Retinal pigment epithelial cell (primary cell): ENCODE data around the gene HSPA8.
"Not testable (repeated sequence)": the region's sequence is repeated elsewhere in the genome, so short reads cannot be mapped to it uniquely, and the experiment has no call there.

Source experiments
- DNase-seq: peaks from one replicate; pipeline ENCODE4 v3.0.0-alpha.2; 2010; ENCODE audit warnings: low read depth
- H3K4me3 ChIP-seq: 2 replicates; pipeline ENCODE4 v1.5.1; 2011; ENCODE audit warnings: mild to moderate bottlenecking, low read length, control low read depth, moderate library complexity
- TF ChIP-seq, protein P1 (sequence below): conservative IDR thresholded peaks from 2 replicates; pipeline ENCODE4 v1.5.1; 2011; ENCODE audit warnings: low read depth, low read length, control low read depth, inconsistent platforms

The HSPA8 gene

GRCh38 chr11:123100379-123101085 lies 38.6 kb upstream of the HSPA8 start:
- TF ChIP-seq, protein P1, sequence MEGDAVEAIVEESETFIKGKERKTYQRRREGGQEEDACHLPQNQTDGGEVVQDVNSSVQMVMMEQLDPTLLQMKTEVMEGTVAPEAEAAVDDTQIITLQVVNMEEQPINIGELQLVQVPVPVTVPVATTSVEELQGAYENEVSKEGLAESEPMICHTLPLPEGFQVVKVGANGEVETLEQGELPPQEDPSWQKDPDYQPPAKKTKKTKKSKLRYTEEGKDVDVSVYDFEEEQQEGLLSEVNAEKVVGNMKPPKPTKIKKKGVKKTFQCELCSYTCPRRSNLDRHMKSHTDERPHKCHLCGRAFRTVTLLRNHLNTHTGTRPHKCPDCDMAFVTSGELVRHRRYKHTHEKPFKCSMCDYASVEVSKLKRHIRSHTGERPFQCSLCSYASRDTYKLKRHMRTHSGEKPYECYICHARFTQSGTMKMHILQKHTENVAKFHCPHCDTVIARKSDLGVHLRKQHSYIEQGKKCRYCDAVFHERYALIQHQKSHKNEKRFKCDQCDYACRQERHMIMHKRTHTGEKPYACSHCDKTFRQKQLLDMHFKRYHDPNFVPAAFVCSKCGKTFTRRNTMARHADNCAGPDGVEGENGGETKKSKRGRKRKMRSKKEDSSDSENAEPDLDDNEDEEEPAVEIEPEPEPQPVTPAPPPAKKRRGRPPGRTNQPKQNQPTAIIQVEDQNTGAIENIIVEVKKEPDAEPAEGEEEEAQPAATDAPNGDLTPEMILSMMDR, result no peak
- H3K4me3 ChIP-seq, result no peak overlapping the region
- no peak for DNase-seq

GRCh38 chr11:123098990-123099389 lies 37.1 kb upstream of the HSPA8 start:
- TF ChIP-seq, protein P1, result no peak
- H3K4me3 ChIP-seq, result no peak overlapping the region
- DNase-seq, result no peak

DNA sequence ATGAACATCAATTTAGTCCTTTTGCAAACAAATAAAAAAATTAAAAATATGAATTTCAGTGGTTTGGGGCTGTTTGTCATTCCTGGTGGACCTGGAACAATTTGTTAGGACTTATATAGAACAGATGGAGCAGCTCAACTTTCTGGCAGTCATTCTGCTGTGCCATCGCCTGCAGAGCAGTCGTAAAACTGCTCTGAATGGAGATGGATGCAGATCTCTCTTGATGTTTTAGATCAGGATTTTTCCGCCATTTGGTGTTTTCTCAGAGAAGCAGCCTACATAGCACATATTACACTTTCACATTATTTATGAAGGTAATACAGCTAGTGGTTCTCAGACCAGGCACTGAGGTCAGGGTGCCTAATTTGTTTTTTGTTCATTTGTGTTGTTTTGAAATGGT lies 31.8 kb upstream of the HSPA8 start:
- no peak for DNase-seq
- TF ChIP-seq, protein P1, result no peak
- H3K4me3 ChIP-seq, result no peak overlapping the region

DNA sequence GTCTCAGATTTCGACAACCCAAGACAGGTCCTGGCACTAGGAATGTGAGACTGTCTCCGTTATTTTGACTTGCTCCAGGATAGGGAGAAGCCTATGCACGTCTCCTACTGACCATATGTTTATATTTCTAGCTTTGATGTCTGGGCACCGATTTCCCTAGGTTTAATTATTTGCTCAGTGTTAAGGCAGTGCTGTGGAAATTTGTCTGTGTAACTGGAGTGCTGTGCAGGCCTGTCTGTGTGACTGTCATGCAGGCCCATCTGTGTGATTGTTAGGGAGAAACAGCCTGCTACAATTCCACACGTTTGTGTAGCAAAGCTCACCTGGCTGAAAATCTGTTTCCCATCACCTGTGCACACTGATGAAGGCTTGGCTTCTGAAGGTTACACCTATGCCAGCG lies 29.6 kb upstream of the HSPA8 start:
- H3K4me3 ChIP-seq, result no peak overlapping the region
- DNase-seq, result no peak
- TF ChIP-seq, protein P1, result no peak

GRCh38 chr11:123090168-123090567 lies 28.2 kb upstream of the HSPA8 start:
- H3K4me3 ChIP-seq, DNase-seq: not testable (repeated sequence)

DNA sequence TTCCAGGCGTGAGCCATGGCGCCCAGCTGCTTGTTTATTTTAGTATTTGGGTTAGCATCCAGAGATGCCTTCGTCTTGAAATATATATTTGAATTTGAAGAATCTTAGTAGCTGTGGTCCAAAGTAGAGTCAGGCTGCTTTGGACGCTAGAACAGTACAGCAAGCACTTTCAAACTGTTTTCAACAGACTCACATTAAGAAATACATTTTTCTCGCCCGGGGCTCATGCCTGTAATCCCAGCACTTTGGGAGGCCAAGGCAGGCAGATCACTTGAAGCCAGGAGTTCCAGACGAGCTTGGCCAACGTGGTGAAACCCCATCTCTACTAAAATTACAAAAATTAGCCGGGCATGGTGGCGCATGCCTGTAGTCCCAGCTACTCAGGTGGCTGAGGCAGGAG lies 27.0 kb upstream of the HSPA8 start:
- not testable (repeated sequence) for DNase-seq, H3K4me3 ChIP-seq

- not testable (repeated sequence) for H3K4me3 ChIP-seq, DNase-seq
These were observed 25.7 kb upstream of the HSPA8 start for GRCh38 chr11:123087657-123088056.

GRCh38 chr11:123086305-123086704 lies 24.4 kb upstream of the HSPA8 start:
- H3K4me3 ChIP-seq, result no peak overlapping the region
- TF ChIP-seq, protein P1, result no peak
- DNase-seq, result no peak

DNA sequence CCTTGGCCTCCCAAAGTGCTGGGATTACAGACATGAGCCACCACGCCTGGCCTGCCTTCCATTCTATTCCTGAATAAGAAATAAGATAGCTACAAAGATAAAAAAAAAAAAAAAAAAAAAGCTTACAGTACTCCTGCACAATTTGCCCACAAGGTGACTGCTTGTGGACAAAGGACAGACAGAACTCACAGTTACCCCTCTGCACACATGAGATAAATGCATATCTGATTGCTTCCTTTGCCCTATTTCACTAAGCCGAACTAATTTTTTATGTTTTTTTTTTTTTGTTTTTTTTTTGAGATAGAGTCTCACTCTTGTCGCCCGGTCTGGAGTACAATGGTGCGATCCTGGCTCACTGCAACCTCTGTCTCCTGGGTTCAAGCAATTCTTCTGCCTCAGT lies 23.6 kb upstream of the HSPA8 start:
- H3K4me3 ChIP-seq, result no peak overlapping the region
- TF ChIP-seq, protein P1, result no peak
- DNase-seq, result no peak
